Fibroblast of pulmonary artery (primary cell): ENCODE measurements around the gene CELA2A.
"Not testable (repeated sequence)": the region's sequence is repeated elsewhere in the genome, so short reads cannot be mapped to it uniquely, and the experiment has no call there.

ENCODE experiments used
- DNase-seq: peaks from one replicate; pipeline ENCODE4 v3.0.0-alpha.2; 2010; ENCODE audit warnings: low read depth
- H3K4me3 ChIP-seq: replicated peaks from 2 replicates; pipeline ENCODE4 v1.5.1; 2011; ENCODE audit warnings: low read depth, mild to moderate bottlenecking, control low read depth, low read length, moderate library complexity
- TF ChIP-seq, protein P1 (sequence below): IDR thresholded peaks from 2 replicates; pipeline ENCODE4 v1.5.1; 2011; ENCODE audit warnings: mild to moderate bottlenecking, control low read depth, low read length, inconsistent platforms; ENCODE audit errors: missing control alignments

Gene CELA2A

DNA sequence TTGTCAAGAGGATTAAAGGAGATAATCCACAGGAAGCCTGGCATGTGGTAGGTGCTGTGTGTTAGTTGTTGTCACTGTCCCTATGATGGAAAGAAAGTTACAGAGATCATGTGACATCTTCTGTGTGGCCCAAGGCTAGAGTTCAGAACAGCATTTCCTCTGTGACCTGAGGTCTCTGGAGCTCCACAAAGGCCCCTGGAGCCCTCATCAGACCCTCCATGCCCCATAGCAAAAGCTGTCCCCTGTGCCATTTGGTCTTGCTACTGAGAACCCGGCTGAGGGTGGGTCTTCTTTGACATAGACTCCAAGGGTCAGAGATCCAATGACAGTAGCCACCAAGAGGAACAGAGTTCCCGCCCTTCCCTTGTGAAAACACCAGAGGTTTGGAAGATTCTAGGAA lies 27.4 kb downstream of the CELA2A start:
- no peak overlapping the region for H3K4me3 ChIP-seq
- DNase-seq: no peak
- TF ChIP-seq, protein P1, sequence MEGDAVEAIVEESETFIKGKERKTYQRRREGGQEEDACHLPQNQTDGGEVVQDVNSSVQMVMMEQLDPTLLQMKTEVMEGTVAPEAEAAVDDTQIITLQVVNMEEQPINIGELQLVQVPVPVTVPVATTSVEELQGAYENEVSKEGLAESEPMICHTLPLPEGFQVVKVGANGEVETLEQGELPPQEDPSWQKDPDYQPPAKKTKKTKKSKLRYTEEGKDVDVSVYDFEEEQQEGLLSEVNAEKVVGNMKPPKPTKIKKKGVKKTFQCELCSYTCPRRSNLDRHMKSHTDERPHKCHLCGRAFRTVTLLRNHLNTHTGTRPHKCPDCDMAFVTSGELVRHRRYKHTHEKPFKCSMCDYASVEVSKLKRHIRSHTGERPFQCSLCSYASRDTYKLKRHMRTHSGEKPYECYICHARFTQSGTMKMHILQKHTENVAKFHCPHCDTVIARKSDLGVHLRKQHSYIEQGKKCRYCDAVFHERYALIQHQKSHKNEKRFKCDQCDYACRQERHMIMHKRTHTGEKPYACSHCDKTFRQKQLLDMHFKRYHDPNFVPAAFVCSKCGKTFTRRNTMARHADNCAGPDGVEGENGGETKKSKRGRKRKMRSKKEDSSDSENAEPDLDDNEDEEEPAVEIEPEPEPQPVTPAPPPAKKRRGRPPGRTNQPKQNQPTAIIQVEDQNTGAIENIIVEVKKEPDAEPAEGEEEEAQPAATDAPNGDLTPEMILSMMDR: no peak

DNA sequence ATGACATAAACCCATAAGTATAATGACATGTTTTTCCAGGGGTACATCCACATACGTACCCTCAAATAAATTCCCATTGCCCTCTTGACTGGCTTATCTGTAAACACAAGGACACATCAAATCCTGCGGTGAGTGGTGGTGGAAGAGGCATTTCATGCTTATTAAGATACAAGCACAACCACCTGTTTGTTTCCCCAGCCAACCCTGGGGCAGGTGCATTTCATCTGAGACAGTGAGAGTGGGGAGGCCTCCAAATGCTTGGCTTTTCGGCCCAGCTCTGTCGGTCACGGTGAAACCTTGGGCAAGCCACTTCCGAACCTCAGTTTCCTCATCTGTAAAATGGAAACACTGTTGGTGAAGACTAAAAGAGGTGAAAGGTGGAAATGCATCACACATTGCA lies 27.9 kb downstream of the CELA2A start:
- DNase-seq, H3K4me3 ChIP-seq: not testable (repeated sequence)

DNA sequence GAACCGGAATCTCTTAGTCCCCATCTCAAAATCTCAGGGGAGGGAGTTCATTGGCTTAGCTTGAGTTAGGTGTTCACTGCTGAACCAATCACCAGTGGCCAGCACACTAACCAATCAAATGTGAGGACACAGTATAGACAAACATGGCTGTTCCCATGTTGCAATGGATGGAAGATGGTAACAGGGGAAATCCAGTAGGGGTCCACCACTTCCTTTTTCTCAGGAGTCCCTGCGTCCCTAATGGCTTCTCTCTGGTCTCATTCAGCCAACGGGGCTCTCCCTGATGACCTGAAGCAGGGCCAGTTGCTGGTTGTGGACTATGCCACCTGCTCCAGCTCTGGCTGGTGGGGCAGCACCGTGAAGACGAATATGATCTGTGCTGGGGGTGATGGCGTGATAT lies 29.1 kb downstream of the CELA2A start:
- TF ChIP-seq, protein P1: no peak
- DNase-seq: no peak
- no peak overlapping the region for H3K4me3 ChIP-seq

DNA sequence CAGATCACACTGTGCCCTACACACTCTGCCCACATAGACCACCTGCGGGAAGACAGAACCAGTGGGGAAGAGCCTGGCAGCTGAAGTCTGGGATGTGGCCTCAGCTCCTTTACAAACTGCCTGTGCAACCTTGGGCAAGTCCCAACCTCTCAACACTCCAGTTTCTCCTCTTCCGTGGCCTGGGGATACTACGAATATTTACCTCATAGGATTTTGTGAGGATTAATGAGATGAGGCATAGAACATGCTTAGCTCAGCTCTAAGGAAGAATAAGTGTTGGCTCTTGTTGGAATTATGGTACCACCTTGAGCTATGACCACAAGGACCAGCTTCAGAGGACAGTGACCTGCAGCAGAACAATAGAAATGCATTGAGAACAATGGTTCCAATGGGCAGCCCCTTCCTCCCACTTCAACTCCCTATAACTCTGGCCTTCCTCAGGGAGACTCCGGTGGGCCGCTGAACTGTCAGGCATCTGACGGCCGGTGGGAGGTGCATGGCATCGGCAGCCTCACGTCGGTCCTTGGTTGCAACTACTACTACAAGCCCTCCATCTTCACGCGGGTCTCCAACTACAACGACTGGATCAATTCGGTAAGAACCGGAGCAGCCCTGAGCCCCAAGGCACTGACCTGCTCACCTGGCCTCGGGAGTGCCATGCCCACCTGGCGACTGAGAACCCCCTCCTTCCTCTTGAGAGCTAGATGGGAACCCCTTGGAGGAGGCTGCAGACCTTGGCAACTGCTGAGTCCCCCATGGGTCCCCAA lies 30.5 kb downstream of the CELA2A start:
- DNase-seq, H3K4me3 ChIP-seq: not testable (repeated sequence)

DNA sequence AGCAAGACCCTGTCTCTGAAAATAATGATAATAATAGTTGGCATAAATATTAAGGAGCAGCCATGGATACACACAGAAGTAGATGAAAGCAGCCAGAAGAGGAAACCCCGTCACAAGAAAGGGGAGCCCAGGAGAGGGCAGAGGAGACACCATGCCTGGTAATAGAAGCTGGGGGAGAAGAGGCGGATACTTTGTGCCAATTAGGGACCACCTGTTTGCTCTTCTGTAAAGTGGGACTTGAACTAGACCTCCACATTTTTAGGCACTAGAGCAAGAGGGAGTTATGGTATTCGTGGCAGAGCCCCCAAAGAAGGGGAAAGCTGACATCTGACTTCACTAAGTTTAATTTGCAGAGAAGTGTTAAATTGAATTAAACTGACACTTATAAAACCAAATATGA lies 31.8 kb downstream of the CELA2A start:
- TF ChIP-seq, protein P1: no peak
- no peak for DNase-seq
- no peak overlapping the region for H3K4me3 ChIP-seq

DNA sequence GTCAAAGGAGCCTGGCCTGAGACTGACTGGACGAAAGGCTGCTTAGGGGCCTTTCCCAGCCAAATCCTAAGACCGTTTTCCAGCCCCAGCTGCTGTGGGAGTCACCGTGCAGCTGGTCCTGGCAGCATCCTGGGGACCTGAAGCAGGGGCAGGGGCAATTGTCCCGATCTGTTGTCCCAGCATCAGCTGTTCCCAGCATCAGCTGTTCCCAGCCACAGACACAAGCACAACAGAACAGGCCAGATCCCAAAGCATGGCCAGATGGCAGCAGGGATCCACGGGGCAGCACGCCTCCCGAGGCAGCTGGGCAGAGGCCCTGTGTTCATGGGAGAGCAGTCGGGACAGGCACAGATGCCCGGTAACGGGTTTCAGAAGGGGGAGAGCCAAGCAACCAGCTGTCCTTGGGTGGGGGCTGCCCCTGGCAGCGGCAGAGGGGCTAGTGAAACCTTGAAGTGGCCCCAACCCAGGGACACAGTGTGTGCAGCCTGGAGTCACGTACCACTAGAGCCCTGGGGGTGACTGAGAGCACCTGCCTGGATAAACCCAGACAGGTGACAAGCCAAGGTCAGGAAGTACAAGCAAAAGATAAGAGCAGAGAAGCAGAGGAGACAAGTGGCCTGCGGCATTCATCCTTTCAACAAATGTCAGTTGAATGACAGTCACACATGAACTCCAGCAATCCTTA lies 32.7 kb downstream of the CELA2A start:
- DNase-seq: no peak
- no peak overlapping the region for H3K4me3 ChIP-seq
- TF ChIP-seq, protein P1: no peak

DNA sequence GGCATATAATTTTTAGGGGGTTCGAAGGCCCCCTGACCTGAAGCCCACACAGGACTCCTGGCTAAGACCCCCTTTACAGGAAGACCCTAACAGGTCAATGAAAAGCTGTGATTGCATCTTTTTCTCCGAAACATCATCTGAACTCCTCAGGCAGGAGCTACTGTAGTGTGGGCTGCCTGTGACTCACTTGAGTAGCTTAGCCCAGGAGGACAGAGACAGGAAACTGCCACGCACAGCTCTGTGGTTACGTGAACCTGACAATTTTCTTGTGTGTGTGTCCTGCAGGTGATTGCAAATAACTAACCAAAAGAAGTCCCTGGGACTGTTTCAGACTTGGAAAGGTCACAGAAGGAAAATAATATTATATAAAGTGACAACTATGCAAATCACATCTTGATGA lies 34.5 kb downstream of the CELA2A start:
- not testable (repeated sequence) for H3K4me3 ChIP-seq, DNase-seq

DNA sequence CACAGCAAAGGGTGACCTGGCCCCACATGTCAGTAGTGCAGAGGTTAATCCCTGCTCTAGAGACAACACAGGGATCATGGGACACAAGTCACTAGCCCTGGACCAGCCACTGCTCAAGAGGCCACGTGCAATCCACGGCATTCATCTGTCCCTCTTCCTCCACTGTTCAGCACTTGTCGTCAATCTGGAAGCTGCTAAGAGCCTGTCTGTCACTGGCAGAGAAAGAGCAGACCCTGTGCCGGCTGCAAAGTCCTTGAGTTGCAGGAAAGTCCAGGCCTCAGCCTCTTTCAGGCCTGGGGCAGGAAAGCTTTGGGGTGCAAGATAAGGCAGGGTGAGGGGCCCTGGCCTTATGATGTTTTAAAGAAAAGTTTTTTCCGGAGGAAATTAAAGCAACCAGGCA lies 36.1 kb downstream of the CELA2A start:
- TF ChIP-seq, protein P1: no peak
- DNase-seq: no peak
- H3K4me3 ChIP-seq: no peak overlapping the region
